Common myeloid progenitor, CD34-positive (primary cell): ENCODE measurements around the gene ING5.
"Not testable (repeated sequence)": the region's sequence is repeated elsewhere in the genome, so short reads cannot be mapped to it uniquely, and the experiment has no call there.

Source experiments
- CTCF ChIA-PET: fragments of 350-600 bp; sonication (Branson Sonifier 250); formaldehyde crosslinking; loops from one replicate; lab custom pipeline; 2021; ENCODE audit warnings: antibody characterized with exemption; lab: Charles Lee
- POLR2A ChIA-PET: fragments of 350-600 bp; sonication (Branson Sonifier 250); formaldehyde crosslinking; loops from one replicate; lab custom pipeline; 2021; ENCODE audit warnings: antibody characterized with exemption; lab: Charles Lee
- DNase-seq, 3 donors: peaks; one replicate each; pipeline versions ENCODE4 v3.0.0 to v3.0.0-alpha.2; 2013
- H3K27ac ChIP-seq, 2 experiments: 1 replicate in 1 of 2; 2 replicates in 1 of 2; pipeline ENCODE4 v1.7.0; 2013; ENCODE audit warnings: inconsistent platforms in 2 of 2, low read length in 2 of 2, mild to moderate bottlenecking in 2 of 2, low read depth in 1 of 2, moderate library complexity in 1 of 2; ENCODE audit not compliant: severe bottlenecking in 2 of 2, insufficient read depth in 1 of 2, poor library complexity in 1 of 2
- H3K27me3 ChIP-seq, 5 experiments: replicated peaks in 2 of 5; 1 replicate in 3 of 5; 2 replicates in 2 of 5; pipeline versions ENCODE4 v1.6.1 to v1.7.0; 2013; ENCODE audit warnings: low read length in 4 of 5, mild to moderate bottlenecking in 2 of 5, moderate library complexity in 2 of 5, inconsistent platforms in 1 of 5; ENCODE audit not compliant: insufficient read depth in 5 of 5, control insufficient read depth in 4 of 5
- H3K36me3 ChIP-seq, 4 experiments: 1 replicate in 2 of 4; 2 replicates in 2 of 4; pipeline versions ENCODE4 v1.6.1 to v1.7.0; 2013; ENCODE audit warnings: low read length in 3 of 4, control low read depth in 1 of 4, mild to moderate bottlenecking in 1 of 4; ENCODE audit not compliant: control insufficient read depth in 4 of 4, insufficient read depth in 4 of 4
- H3K4me1 ChIP-seq, 4 experiments: 1 replicate in 3 of 4; 2 replicates in 1 of 4; pipeline versions ENCODE4 v1.6.1 to v1.7.1; 2013; ENCODE audit warnings: low read length in 3 of 4, mild to moderate bottlenecking in 3 of 4, control low read depth in 1 of 4, inconsistent platforms in 1 of 4, moderate library complexity in 1 of 4; ENCODE audit not compliant: control insufficient read depth in 4 of 4, insufficient read depth in 4 of 4; ENCODE audit errors: control extremely low read depth in 1 of 4
- H3K4me3 ChIP-seq, 7 experiments: 1 replicate in 4 of 7; 2 replicates in 3 of 7; pipeline versions ENCODE4 v1.5.1 to v1.7.0; 2013; ENCODE audit warnings: mild to moderate bottlenecking in 7 of 7, low read length in 6 of 7, moderate library complexity in 6 of 7, inconsistent platforms in 2 of 7, low read depth in 2 of 7, control low read depth in 1 of 7; ENCODE audit not compliant: insufficient read depth in 4 of 7, control insufficient read depth in 1 of 7; ENCODE audit errors: extremely low read depth in 1 of 7
- H3K9me3 ChIP-seq, 5 experiments: 1 replicate in 4 of 5; 2 replicates in 1 of 5; pipeline versions ENCODE4 v1.6.1 to v1.7.1; 2013; ENCODE audit warnings: low read length in 4 of 5, mild to moderate bottlenecking in 2 of 5, inconsistent platforms in 1 of 5, low read depth in 1 of 5, moderate library complexity in 1 of 5; ENCODE audit not compliant: control insufficient read depth in 4 of 5, insufficient read depth in 2 of 5; ENCODE audit errors: control extremely low read depth in 1 of 5
- WGBS: methylation state at CpG from one replicate; pipeline ENCODE4 v1.1.5; 2013; ENCODE audit not compliant: insufficient coverage; 5-methylcytosine and 5-hydroxymethylcytosine counted together

Gene ING5

DNA sequence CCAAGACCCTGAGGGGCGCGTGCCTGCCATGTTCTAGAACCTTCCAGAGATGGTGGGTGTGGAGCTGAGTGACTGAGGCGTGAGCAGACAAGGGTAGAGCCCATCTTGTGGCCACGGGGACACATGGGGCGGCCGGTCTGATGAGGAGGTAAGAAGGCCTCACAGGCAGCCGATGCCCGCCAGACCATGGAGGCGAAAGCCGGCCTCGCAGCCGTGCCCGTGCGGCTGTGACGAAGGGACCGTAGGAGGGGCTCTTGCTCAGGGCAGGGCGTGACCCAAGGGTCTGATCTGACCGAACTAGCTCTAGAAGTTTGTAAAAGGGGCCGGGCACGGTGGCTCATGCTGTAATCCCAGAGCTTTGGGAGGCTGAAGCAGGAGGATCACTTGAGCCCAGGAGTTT, 52.2 kb downstream of the ING5 start:
- DNase-seq: no peak
- H3K4me3 ChIP-seq: no peak overlapping the region
- POLR2A ChIA-PET: interaction anchor here (0.6 kb wide), 1 partner anchor 553 kb away, joined by 4 read pairs; no protein-coding TSS in a partner anchor
- peaks cover 0 to 2% (median 0%) of the 10 kb centered on the region in 4 experiments for H3K4me1 ChIP-seq
- H3K36me3 ChIP-seq: peaks cover 2 to 64% (median 31%) of the 10 kb centered on the region in 4 experiments
- H3K27ac ChIP-seq: no peak overlapping the region
- WGBS: 98% methylated on average over 20 of the region's 20 CpGs
- H3K27me3 ChIP-seq: no peaks in the 10 kb centered on the region
- no peaks in the 10 kb centered on the region for H3K9me3 ChIP-seq
- CTCF ChIA-PET: no interaction called here

DNA sequence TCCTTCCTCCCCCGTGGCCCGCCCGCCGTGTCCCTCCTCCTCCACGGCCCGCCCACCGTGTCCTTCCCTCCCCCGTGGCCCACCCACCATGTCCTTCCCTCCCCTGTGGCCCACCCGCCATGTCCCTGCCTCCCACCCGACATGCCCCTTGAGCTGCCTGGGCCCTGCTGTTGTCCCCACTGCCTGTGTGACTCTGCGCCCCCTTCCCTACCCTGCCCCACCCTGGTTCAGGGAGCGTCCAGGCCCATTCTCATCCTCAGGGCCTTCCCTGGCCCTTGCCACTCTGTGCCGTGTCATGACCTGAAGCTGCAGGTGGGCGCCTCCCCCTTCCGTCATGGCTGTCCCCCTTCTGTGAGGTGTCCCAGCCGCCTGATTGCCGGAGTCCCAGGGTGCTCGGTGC, 53.3 kb downstream of the ING5 start:
- no peak overlapping the region for H3K4me3 ChIP-seq
- WGBS: 97% methylated on average over 10 of the region's 18 CpGs
- peaks cover 2 to 63% (median 30%) of the 10 kb centered on the region in 4 experiments for H3K36me3 ChIP-seq
- POLR2A ChIA-PET: no interaction called here
- no peaks in the 10 kb centered on the region for H3K27me3 ChIP-seq
- H3K4me1 ChIP-seq: no peaks in the 10 kb centered on the region
- H3K27ac ChIP-seq: no peak overlapping the region
- DNase-seq: no peak
- CTCF ChIA-PET: no interaction called here
- H3K9me3 ChIP-seq: peaks cover 0 to under 1% (median 0%) of the 10 kb centered on the region in 5 experiments

DNA sequence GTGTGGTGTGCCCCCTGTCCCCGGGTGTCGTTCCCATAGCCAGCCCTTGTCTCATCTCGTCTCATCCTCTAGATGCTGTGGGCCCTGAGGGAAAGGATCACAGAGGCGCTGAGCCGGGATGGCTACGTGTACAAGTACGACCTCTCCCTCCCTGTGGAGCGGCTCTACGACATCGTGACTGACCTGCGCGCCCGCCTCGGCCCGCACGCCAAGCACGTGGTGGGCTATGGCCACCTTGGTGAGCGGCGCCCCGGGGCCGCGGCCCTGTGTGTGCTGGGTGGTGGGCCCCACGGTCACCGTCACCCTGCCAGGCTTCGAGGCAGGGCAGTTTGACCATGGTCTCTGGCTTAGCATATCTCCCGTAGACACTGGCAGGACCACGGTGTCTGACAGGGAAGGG, 53.9 kb downstream of the ING5 start:
- no peaks in the 10 kb centered on the region for H3K4me1 ChIP-seq
- peaks cover 4 to 60% (median 35%) of the 10 kb centered on the region in 4 experiments for H3K36me3 ChIP-seq
- no peak for DNase-seq
- CTCF ChIA-PET: no interaction called here
- 99% methylated on average over 24 of the region's 27 CpGs for WGBS
- POLR2A ChIA-PET: no interaction called here
- peaks cover 0 to 3% (median 0%) of the 10 kb centered on the region in 5 experiments for H3K9me3 ChIP-seq
- H3K27ac ChIP-seq: no peak overlapping the region
- no peaks in the 10 kb centered on the region for H3K27me3 ChIP-seq
- no peak overlapping the region for H3K4me3 ChIP-seq

DNA sequence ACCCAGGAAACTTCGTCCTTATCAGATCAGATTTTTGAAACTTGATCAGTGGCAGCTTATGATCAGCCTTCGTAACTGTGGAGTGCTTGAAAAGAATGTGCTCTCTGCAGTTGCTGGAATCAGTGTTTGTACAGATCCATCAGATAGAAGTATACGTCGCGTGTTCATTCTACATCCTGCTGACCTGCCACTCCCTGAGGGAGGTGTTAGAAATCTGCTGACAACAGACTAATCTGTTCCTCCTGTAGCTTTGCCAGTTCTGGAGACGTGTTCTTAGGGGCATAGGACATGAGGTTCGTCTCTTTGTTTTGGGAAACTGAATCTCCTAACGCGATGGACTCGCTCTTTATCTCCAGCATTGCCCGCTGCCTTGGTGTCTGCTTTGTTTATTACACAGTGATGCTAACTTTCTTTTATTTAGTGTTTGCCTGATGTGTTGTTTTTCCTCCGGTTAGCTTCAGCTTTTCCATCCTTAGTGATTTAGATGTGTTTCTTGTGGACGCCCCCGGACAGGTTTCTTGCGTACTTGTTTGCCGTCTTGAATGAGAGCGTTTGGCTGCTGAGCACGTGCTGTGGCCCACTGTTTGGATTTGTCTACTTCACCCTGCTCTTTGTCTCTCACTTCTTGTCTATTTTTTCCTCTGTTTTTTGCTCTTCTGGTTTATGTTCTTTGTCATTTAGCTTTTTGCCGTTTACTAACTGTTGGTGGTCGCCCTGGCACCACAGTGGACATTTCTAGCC, 57.4 kb downstream of the ING5 start:
- peak in 1 of 3 donors; percentile 8 for DNase-seq
- H3K9me3 ChIP-seq: peaks cover 0 to 3% (median 0%) of the 10 kb centered on the region in 5 experiments
- no peak overlapping the region for H3K27ac ChIP-seq
- 91% methylated on average over 19 of the region's 20 CpGs for WGBS
- H3K27me3 ChIP-seq: no peaks in the 10 kb centered on the region
- H3K4me3 ChIP-seq: no peak overlapping the region
- CTCF ChIA-PET: interaction anchor here (1.0 to 1.2 kb wide), 2 partner anchors 9 to 119 kb away, joined by 3 to 4 read pairs; no protein-coding TSS in a partner anchor
- POLR2A ChIA-PET: no interaction called here
- H3K4me1 ChIP-seq: peaks cover 0 to 10% (median 0%) of the 10 kb centered on the region in 4 experiments
- H3K36me3 ChIP-seq: peaks cover 3 to 43% (median 26%) of the 10 kb centered on the region in 4 experiments

DNA sequence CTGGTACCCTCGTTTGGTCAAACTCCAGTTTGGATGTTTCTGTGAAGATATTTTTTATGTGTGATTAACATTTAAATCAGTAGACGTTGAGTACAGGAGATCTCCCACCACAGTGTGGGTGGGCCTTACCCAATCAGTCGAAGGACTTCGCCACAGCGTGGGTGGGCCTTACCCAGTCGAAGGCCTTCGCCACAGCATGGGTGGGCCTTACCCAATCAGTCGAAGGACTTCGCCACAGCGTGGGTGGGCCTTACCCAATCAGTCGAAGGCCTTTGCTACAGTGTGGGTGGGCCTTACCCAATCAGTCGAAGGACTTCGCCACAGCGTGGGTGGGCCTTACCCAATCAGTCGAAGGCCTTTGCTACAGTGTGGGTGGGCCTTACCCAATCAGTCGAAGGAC, 58.1 kb downstream of the ING5 start:
- peaks cover 3 to 43% (median 24%) of the 10 kb centered on the region in 4 experiments for H3K36me3 ChIP-seq
- CTCF ChIA-PET: interaction anchor here (1.0 kb wide), 1 partner anchor 10 kb away, joined by 3 read pairs; no protein-coding TSS in a partner anchor
- H3K27me3 ChIP-seq, H3K9me3 ChIP-seq, H3K4me3 ChIP-seq, H3K27ac ChIP-seq, POLR2A ChIA-PET: not testable (repeated sequence)
- H3K4me1 ChIP-seq: peaks cover 0 to 11% (median 0%) of the 10 kb centered on the region in 4 experiments
- 100% methylated on average over 4 of the region's 16 CpGs for WGBS
- peak in 1 of 3 donors; percentile 19 for DNase-seq

DNA sequence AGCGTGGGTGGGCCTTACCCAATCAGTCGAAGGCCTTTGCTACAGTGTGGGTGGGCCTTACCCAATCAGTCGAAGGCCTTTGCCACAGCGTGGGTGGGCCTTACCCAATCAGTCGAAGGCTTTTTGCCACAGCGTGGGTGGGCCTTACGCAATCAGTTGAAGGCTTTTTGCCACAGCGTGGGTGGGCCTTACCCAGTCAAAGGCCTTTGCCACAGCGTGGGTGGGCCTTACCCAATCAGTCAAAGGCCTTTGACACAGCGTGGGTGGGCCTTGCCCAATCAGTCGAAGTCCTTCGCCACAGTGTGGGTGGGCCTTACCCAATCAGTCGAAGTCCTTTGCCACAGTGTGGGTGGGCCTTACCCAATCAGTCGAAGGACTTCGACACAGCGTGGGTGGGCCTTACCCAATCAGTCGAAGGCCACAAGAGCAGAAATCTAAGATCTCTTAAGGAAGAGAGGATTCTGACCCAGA, 58.5 kb downstream of the ING5 start:
- WGBS: 99% methylated on average over 12 of the region's 17 CpGs
- no peak overlapping the region for H3K27ac ChIP-seq
- DNase-seq: peak in 2 of 3 donors; percentile 69 to 70
- CTCF ChIA-PET: no interaction called here
- peaks cover 3 to 42% (median 22%) of the 10 kb centered on the region in 4 experiments for H3K36me3 ChIP-seq
- peaks cover 0 to 3% (median 0%) of the 10 kb centered on the region in 5 experiments for H3K9me3 ChIP-seq
- no peaks in the 10 kb centered on the region for H3K27me3 ChIP-seq
- H3K4me1 ChIP-seq: peaks cover 0 to 11% (median 0%) of the 10 kb centered on the region in 4 experiments
- H3K4me3 ChIP-seq: no peak overlapping the region
- POLR2A ChIA-PET: no interaction called here
